K562 treated with DMSO at 1 percent for 12 hours (cell line): Measurements from ENCODE around the gene DMGDH. TPM values are rescaled to one million over a fixed set of nuclear protein-coding genes. Genes with fewer than 3 reads are reported as not detected.

Source experiments
- total RNA-seq: library from RNA; unstranded; fragments of 300-600 nt; gene quantifications from 2 replicates; pipeline ENCODE4 v1.2.3, GENCODE V29; 2022; ENCODE audit not compliant: insufficient read depth

The DMGDH gene
- 1.8 and 4.1 TPM in 2 replicates for total RNA-seq

DNA sequence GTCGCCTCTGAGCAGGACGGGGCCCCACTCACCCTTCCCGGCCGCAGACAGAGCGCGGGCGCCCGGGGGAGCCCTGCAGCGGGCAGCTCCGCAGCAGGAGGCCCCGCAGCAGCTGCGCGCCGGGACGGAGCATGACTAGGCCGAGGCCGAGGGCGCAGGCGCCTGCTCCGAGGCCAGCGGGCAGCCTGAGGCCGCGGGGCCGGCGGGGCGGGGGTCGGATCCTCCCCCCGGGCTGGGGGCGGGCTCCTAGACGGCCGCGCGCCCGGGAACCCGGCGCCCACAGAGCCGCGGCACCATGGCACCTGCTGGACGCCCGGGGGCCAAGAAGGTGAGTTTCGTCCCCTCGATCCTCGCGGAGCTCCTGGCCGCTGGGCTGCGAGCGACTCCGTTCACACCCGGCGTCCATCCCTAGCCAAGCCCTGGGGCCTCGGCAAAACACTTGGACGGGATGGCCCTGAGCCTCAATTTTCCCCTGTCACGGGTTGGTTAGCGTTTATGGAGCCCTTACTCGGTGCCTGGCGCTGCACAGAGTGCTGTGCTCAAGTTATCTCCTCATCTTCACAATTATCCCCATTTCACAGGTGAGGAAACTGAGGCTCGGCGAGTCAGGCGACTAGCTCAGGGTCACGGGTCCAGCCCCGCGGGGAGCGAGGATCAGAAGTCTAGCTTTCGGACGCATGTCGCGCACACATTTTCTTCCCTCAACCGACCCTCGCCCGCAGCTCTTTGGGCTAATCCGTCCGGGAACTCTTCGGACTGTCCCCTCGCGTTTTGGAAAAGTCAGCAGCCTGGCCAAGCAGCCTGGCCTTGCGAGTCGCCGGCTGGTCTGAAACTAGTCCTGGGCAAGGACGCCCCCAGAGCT, at the start of gene DMGDH, which contains the start of gene BHMT2:
DMGDH (minus strand) TSS at position 187 of the 862 bp plus-strand sequence; CDS start at position 133, 54 bp downstream.
BHMT2 (plus strand) TSS at position 280 of the 862 bp plus-strand sequence; CDS start at position 296, 16 bp downstream.

DNA sequence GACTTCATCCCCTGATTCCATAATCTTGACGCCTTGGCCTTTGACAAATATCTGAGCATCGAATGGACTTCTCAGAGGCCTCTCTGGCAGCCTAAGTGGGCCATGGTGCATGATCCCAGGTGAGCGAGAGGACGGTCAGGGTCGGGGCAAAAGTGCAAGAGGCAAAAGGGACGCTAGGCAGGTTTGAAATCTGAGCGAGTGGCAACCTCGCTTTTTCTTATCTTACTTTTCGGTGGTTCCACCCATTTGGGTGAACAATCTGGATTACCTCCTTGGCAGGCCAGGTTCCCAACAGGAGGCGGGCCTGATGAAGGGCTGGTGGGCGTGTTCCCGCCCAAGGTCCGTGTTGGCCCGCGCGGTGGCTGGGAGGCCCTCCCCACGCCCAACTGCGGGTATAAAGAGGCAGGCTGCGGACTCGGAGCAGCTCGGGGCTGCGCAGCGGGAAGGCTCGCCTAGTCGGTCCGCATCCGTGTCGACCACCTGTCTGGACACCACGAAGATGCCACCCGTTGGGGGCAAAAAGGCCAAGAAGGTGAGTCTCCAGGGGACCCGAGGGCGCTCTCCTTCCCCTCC, 42.0 kb upstream of the DMGDH start, which contains the start of gene BHMT:
BHMT (plus strand) TSS at position 423 of the 573 bp plus-strand sequence; CDS start at position 500, 77 bp downstream.

DNA sequence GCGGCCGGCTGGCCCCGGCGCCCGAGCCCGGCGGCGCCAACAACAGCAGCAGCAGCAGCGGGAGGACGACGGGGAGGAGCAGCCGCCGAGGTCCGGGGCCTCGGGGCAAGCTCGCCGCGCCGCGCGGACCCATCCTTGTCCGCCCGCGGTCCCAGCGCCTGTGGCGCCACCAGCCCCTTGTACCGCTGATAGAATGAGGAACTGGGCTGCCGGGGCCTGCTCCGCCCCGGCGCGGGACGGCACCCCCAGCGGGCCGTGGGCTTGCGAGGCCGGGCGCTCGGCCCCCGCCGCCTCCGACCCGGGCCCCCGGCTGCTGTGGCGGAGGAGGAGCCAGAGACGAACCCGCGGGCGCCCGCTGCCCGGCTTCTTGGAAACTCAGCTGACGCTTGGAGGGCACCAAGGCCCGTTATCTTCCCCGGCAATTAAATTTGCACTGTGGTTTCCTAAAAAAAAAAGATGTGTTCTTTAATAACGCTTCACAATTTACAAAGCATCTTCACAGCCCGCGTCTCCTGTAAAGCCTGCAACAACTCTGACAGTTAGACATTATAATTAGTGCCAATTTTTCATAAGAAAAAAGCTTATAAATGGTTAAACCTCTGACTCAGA, 84.3 kb downstream of the DMGDH start, which contains the start of gene ARSB:
ARSB (minus strand) TSS at position 195 of the 609 bp plus-strand sequence; CDS start at position 133, 62 bp downstream.

Other genes with a start within 250 kb of the DMGDH start
- 3.4 and 9.1 TPM in 2 replicates for gene ARSB, start 84.4 kb downstream of the DMGDH start, total RNA-seq
- gene BHMT2, start 93 bp upstream of the DMGDH start, total RNA-seq, result not detected in 2 replicates
- not detected in 2 replicates for gene BHMT, start 42.1 kb upstream of the DMGDH start, total RNA-seq
- 0.56 and 4.4 TPM in 2 replicates for gene JMY, start 166.5 kb upstream of the DMGDH start, total RNA-seq